ENCODE results near the gene CUL5. TPM values are rescaled to one million over a fixed set of nuclear protein-coding genes. Genes with fewer than 3 reads are reported as not detected.
"Not testable (repeated sequence)": the region's sequence is repeated elsewhere in the genome, so short reads cannot be mapped to it uniquely, and the experiment has no call there.

CUL5 gene
- total RNA-seq, 3 donors from 2014 or later: 26.2 to 43.7 (median 33.3) TPM

- Histone ChIP-seq H3K4me1 (ENCODE audit: low read depth) (peaks cover 21% of the 10 kb centered on the region), H3K9me3 (no peaks in the 10 kb centered on the region), H3K36me3 (ENCODE audit: low read depth) (no peaks in the 10 kb centered on the region), H3K4me3 (no peak overlapping the region)
- DNase-seq (no peak), ATAC-seq (no peak)
- intact Hi-C loops (cut with DNase I, micrococcal nuclease): no loop called here
- no peak for TF ChIP-seq CTCF (IDR thresholded peaks at IDR 0.05)
Measured at GRCh38 chr11:108125096-108125495, 116.4 kb downstream of the CUL5 start.

DNA sequence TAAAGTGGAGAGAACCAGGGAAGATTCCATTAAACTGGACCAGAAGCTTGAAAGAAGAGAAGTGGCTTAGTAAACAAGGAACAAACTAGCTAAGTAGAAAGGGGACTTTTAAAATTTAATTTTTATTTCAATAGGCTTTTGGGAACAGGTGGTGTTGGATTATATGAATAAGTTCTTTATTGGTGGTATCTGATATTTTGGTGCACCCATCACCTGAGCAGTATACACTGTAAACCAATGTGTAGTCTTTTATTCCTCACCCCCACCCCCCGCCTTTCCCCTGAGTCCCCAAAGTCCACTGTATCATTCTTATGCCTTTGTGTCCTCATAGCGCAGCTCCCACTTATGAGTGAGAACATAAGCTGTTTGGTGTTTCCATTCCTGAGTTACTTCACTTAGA, 120.1 kb downstream of the CUL5 start:
- intact Hi-C loops (cut with DNase I, micrococcal nuclease): no loop called here
- Histone ChIP-seq H3K4me1 (ENCODE audit: low read depth) (peaks cover 7% of the 10 kb centered on the region), H3K9me3 (no peaks in the 10 kb centered on the region), H3K4me3 (no peak overlapping the region), H3K36me3 (ENCODE audit: low read depth) (no peaks in the 10 kb centered on the region)
- no peak for TF ChIP-seq CTCF (IDR thresholded peaks at IDR 0.05)
- ATAC-seq (no peak), DNase-seq (no peak)

- intact Hi-C loops (cut with DNase I, micrococcal nuclease): no loop called here
- TF ChIP-seq CTCF (IDR thresholded peaks at IDR 0.05): no peak
- no peak overlapping the region for H3K4me3 ChIP-seq
- no peaks in the 10 kb centered on the region for H3K4me1 ChIP-seq (ENCODE audit: low read depth)
- no peaks in the 10 kb centered on the region for H3K9me3 ChIP-seq
- H3K36me3 ChIP-seq (ENCODE audit: low read depth): no peaks in the 10 kb centered on the region
- ATAC-seq (no peak), DNase-seq (no peak)
Measured at GRCh38 chr11:108131993-108132392, 123.3 kb downstream of the CUL5 start.

GRCh38 chr11:108132993-108133538, 124.4 kb downstream of the CUL5 start:
- DNase-seq; H3K4me1 ChIP-seq (ENCODE audit: low read depth); H3K4me3 ChIP-seq; H3K36me3 ChIP-seq (ENCODE audit: low read depth); ATAC-seq; intact Hi-C loops (cut with DNase I, micrococcal nuclease); H3K9me3 ChIP-seq: not testable (repeated sequence)

- intact Hi-C loops (cut with DNase I, micrococcal nuclease): no loop called here
- ATAC-seq: no peak
- H3K9me3 ChIP-seq: no peaks in the 10 kb centered on the region
- TF ChIP-seq CTCF (IDR thresholded peaks at IDR 0.05): no peak
- DNase-seq: no peak
- no peak overlapping the region for H3K4me3 ChIP-seq
- peaks cover 3% of the 10 kb centered on the region for H3K36me3 ChIP-seq (ENCODE audit: low read depth)
- H3K4me1 ChIP-seq (ENCODE audit: low read depth): no peaks in the 10 kb centered on the region
Measured at GRCh38 chr11:108135845-108136544, 127.3 kb downstream of the CUL5 start.

- ATAC-seq: no peak
- intact Hi-C loops (cut with DNase I, micrococcal nuclease): no loop called here
- TF ChIP-seq CTCF (IDR thresholded peaks at IDR 0.05): no peak
- Histone ChIP-seq H3K4me3 (no peak overlapping the region), H3K4me1 (ENCODE audit: low read depth) (no peaks in the 10 kb centered on the region), H3K36me3 (ENCODE audit: low read depth) (peaks cover 4% of the 10 kb centered on the region), H3K9me3 (no peaks in the 10 kb centered on the region)
- no peak for DNase-seq
Measured at GRCh38 chr11:108137212-108137611, 128.5 kb downstream of the CUL5 start.

All from mucosa of descending colon (tissue), 3 donors.